ENCODE data around the gene SHANK3.
"Not testable (repeated sequence)": the region's sequence is repeated elsewhere in the genome, so short reads cannot be mapped to it uniquely, and the experiment has no call there.

DNA sequence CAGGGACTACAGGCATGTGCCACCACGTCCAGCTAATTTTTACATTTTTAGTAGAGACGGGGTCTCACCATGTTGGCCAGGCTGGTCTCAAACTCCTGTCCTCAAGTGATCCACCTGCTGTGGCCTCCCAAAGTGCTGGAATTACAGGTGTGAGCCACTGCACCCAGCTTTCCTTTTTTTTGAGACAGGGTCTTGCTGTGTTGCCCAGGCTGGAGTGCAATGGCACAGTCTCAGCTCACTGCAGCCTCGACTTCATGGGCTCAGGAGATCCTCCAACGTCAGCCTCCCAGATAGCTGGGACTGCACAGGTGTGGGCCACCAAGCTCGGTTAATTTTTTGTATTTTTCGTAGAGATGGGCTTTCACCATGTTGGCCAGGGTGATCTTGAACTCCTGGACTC, 18.0 kb upstream of the SHANK3 start:
- TF ChIP-seq, protein P1, sequence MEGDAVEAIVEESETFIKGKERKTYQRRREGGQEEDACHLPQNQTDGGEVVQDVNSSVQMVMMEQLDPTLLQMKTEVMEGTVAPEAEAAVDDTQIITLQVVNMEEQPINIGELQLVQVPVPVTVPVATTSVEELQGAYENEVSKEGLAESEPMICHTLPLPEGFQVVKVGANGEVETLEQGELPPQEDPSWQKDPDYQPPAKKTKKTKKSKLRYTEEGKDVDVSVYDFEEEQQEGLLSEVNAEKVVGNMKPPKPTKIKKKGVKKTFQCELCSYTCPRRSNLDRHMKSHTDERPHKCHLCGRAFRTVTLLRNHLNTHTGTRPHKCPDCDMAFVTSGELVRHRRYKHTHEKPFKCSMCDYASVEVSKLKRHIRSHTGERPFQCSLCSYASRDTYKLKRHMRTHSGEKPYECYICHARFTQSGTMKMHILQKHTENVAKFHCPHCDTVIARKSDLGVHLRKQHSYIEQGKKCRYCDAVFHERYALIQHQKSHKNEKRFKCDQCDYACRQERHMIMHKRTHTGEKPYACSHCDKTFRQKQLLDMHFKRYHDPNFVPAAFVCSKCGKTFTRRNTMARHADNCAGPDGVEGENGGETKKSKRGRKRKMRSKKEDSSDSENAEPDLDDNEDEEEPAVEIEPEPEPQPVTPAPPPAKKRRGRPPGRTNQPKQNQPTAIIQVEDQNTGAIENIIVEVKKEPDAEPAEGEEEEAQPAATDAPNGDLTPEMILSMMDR (conservative IDR thresholded peaks at IDR 0.05; ENCODE audit: low read length), result not testable (repeated sequence)
- TF ChIP-seq EZH2phosphoT487 (IDR thresholded peaks at IDR 0.05; ENCODE audit: borderline replicate concordance, low read depth, low read length), result not testable (repeated sequence)

Data from OCI-LY7 (cell line).